Keratinocyte (primary cell): ENCODE measurements around the gene PARD3B.

Experiments
- EZH2 ChIP-seq: IDR thresholded peaks from one replicate; pipeline ENCODE4 v1.6.1; 2012; ENCODE audit warnings: inconsistent platforms, mild to moderate bottlenecking, low read length, moderate library complexity
- TF ChIP-seq, protein P1 (sequence below), 3 experiments: IDR thresholded peaks in 1 of 3; conservative IDR thresholded peaks in 1 of 3; optimal IDR thresholded peaks in 1 of 3; 2 replicates in 2 of 3; 3 replicates in 1 of 3; pipeline versions ENCODE3 to v1.5.1; 2011; ENCODE audit warnings: low read length in 3 of 3, mild to moderate bottlenecking in 3 of 3, moderate library complexity in 2 of 3, control low read depth in 1 of 3, inconsistent platforms in 1 of 3; ENCODE audit not compliant: insufficient read depth in 2 of 3; ENCODE audit errors: extremely low read depth in 1 of 3

DNA sequence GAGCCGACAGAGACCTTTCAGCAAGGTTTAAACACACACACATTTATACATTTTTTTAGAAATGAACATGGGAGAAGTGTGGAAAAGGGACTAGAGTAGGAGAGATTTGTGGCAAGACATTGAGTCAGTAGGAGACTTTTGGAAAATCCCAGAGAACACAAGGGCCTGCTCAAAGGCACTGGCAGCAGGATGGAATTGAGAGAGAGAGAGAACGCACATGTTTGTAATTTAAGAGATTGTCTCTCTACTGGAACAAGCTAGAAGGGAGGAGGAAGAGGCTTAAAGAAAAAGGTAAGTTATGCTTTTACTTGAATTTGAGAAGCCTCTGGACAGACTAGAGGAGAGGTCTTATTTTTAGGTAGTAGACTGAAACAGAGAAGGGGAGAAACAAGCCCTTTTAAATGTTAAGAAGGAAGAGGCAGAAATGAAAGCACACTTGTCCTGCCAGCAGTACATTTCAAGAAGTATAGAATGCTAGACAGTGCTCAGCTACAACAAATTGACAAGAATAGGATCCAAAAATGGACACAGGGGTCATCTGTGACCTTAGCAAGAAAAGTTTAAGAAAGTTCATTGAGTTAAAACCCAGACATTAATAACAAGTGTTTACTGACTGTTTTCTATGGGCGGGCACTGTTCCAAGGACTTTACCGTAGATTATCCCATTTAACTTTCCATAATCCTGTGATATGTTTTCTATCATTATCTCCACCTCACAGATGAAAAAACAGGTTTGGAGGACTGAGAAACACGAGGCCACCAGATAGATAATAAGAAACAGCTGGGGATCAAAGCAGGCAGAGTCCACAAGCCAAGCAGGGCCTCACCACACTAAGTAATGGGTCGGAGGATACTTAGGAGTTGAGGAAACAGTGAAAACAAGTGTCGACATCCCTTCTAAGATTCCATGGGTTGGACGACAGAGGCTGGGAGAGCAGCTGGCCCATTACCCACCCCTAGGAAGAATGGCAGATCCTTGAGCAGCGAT is 830.5 kb downstream of the PARD3B start:
- TF ChIP-seq, protein P1, sequence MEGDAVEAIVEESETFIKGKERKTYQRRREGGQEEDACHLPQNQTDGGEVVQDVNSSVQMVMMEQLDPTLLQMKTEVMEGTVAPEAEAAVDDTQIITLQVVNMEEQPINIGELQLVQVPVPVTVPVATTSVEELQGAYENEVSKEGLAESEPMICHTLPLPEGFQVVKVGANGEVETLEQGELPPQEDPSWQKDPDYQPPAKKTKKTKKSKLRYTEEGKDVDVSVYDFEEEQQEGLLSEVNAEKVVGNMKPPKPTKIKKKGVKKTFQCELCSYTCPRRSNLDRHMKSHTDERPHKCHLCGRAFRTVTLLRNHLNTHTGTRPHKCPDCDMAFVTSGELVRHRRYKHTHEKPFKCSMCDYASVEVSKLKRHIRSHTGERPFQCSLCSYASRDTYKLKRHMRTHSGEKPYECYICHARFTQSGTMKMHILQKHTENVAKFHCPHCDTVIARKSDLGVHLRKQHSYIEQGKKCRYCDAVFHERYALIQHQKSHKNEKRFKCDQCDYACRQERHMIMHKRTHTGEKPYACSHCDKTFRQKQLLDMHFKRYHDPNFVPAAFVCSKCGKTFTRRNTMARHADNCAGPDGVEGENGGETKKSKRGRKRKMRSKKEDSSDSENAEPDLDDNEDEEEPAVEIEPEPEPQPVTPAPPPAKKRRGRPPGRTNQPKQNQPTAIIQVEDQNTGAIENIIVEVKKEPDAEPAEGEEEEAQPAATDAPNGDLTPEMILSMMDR (optimal IDR thresholded peaks at IDR 0.05 in 1 of 3, IDR thresholded peaks at IDR 0.05 in 1 of 3, conservative IDR thresholded peaks at IDR 0.05 in 1 of 3; ENCODE audit: extremely low read depth in 1 of 3, insufficient read depth in 2 of 3, low read length in 3 of 3) = no peak
- TF ChIP-seq EZH2 = no peak
